Measurements from ENCODE around the gene IFI27L1.

GRCh38 chr14:94129111-94129757, 48.1 kb downstream of the IFI27L1 start, which contains the start of gene IFI27L2:
- TF ChIP-seq, protein P1, sequence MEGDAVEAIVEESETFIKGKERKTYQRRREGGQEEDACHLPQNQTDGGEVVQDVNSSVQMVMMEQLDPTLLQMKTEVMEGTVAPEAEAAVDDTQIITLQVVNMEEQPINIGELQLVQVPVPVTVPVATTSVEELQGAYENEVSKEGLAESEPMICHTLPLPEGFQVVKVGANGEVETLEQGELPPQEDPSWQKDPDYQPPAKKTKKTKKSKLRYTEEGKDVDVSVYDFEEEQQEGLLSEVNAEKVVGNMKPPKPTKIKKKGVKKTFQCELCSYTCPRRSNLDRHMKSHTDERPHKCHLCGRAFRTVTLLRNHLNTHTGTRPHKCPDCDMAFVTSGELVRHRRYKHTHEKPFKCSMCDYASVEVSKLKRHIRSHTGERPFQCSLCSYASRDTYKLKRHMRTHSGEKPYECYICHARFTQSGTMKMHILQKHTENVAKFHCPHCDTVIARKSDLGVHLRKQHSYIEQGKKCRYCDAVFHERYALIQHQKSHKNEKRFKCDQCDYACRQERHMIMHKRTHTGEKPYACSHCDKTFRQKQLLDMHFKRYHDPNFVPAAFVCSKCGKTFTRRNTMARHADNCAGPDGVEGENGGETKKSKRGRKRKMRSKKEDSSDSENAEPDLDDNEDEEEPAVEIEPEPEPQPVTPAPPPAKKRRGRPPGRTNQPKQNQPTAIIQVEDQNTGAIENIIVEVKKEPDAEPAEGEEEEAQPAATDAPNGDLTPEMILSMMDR (conservative IDR thresholded peaks at IDR 0.05) = no peak; the same call in 1 of the 2 replicates
- no peak for TF ChIP-seq ZFX (IDR thresholded peaks at IDR 0.05)

Measured in C4-2B (cell line).